Neural cell (in vitro differentiated cells): ENCODE data around the gene S100A2. TPM values are rescaled to one million over a fixed set of nuclear protein-coding genes. Genes with fewer than 3 reads are reported as not detected.

Source experiments
- H2AFZ ChIP-seq: fragments of 200-600, 300-800 bp; sonication (generic), shearing (Covaris generic); 2 replicates; pipeline ENCODE4 v1.6.0; 2014; ENCODE audit warnings: low read depth, mild to moderate bottlenecking, antibody characterized with exemption, low read length, moderate library complexity
- H3F3A ChIP-seq: fragments of 200-600 bp; shearing (Covaris generic); 2 replicates; pipeline ENCODE4 v1.6.1; 2016; ENCODE audit warnings: mild to moderate bottlenecking, moderate library complexity, mixed read lengths, antibody characterized with exemption, low read length; ENCODE audit not compliant: insufficient read depth, poor library complexity, severe bottlenecking
- H3K27ac ChIP-seq: fragments of 200-600, 300-800 bp; sonication (generic), shearing (Covaris generic); 2 replicates; pipeline ENCODE4 v1.5.1; 2014; ENCODE audit warnings: mild to moderate bottlenecking, low read length, moderate library complexity
- H3K27me3 ChIP-seq: fragments of 300-800, 200-600 bp; sonication (generic), shearing (Covaris generic); 2 replicates; pipeline ENCODE4 v1.6.0; 2014; ENCODE audit warnings: mild to moderate bottlenecking, low read depth, low read length, moderate library complexity; ENCODE audit not compliant: insufficient read depth
- H3K36me3 ChIP-seq: fragments of 300-800, 200-600 bp; sonication (generic), shearing (Covaris generic); 2 replicates; pipeline ENCODE4 v1.5.1; 2014; ENCODE audit warnings: mild to moderate bottlenecking, antibody characterized with exemption, low read length, moderate library complexity; ENCODE audit not compliant: insufficient read depth
- H3K4me2 ChIP-seq: fragments of 300-800, 200-600 bp; sonication (generic), shearing (Covaris generic); 2 replicates; pipeline ENCODE4 v1.6.0; 2014; ENCODE audit warnings: mild to moderate bottlenecking, low read length
- H3K4me3 ChIP-seq: fragments of 300-800, 200-600 bp; sonication (generic), shearing (Covaris generic); 2 replicates; pipeline ENCODE4 v1.5.1; 2014; ENCODE audit warnings: mild to moderate bottlenecking, low read length, moderate library complexity
- H3K79me2 ChIP-seq: fragments of 200-600 bp; shearing (Covaris generic); replicated peaks from 2 replicates; pipeline ENCODE4 v1.6.0; 2014; ENCODE audit warnings: mild to moderate bottlenecking, low read length, moderate library complexity; ENCODE audit not compliant: insufficient read depth
- H3K9ac ChIP-seq: fragments of 300-800, 200-600 bp; sonication (generic), shearing (Covaris generic); 2 replicates; pipeline ENCODE4 v1.6.1; 2016; ENCODE audit warnings: mild to moderate bottlenecking, low read length, mixed read lengths
- H3K9me2 ChIP-seq: fragments of 200-600 bp; shearing (Covaris generic); 2 replicates; pipeline ENCODE4 v1.6.1; 2016; ENCODE audit warnings: mild to moderate bottlenecking, low read length, mixed read lengths; ENCODE audit not compliant: insufficient read depth
- H3K9me3 ChIP-seq: fragments of 200-600, 300-800 bp; sonication (generic), shearing (Covaris generic); 2 replicates; pipeline ENCODE4 v1.6.1; 2016; ENCODE audit warnings: mild to moderate bottlenecking, mixed run types, low read length, moderate library complexity, mixed read lengths
- H4K20me1 ChIP-seq: fragments of 200-600 bp; shearing (Covaris generic); 2 replicates; pipeline ENCODE4 v1.6.1; 2016; ENCODE audit warnings: mild to moderate bottlenecking, mixed run types; ENCODE audit not compliant: insufficient read depth
- CTCF ChIP-seq: fragments of 450-650 bp; IDR thresholded peaks from 2 replicates; pipeline ENCODE4 v1.5.1; 2014; ENCODE audit warnings: antibody characterized with exemption, mild to moderate bottlenecking, moderate library complexity; ENCODE audit not compliant: poor library complexity, severe bottlenecking
- EP300 ChIP-seq: fragments of 450-650 bp; conservative IDR thresholded peaks from 2 replicates; pipeline ENCODE4 v1.6.1; 2014; ENCODE audit warnings: antibody characterized with exemption, mild to moderate bottlenecking, moderate library complexity; ENCODE audit not compliant: poor library complexity, severe bottlenecking
- EZH2 ChIP-seq: fragments of 200-600, 300-800 bp; shearing (Covaris generic), sonication (generic); IDR thresholded peaks from 2 replicates; pipeline ENCODE4 v1.6.1; 2014; ENCODE audit warnings: antibody characterized with exemption, low read length, borderline replicate concordance, mild to moderate bottlenecking; ENCODE audit not compliant: insufficient read depth, poor library complexity, severe bottlenecking
- MXI1 ChIP-seq: fragments of 450-650 bp; conservative IDR thresholded peaks from 2 replicates; pipeline ENCODE4 v1.6.1; 2014; ENCODE audit warnings: antibody characterized with exemption, mild to moderate bottlenecking; ENCODE audit not compliant: poor library complexity, severe bottlenecking
- POLR2AphosphoS5 ChIP-seq: IDR thresholded peaks from 2 replicates; pipeline ENCODE4 v1.6.1; 2012
- RAD21 ChIP-seq: fragments of 450-650 bp; conservative IDR thresholded peaks from 2 replicates; pipeline ENCODE4 v1.6.1; 2014; ENCODE audit warnings: antibody characterized with exemption, mild to moderate bottlenecking, moderate library complexity
- REST ChIP-seq: IDR thresholded peaks from 2 replicates; pipeline ENCODE4 v1.6.1; 2012; ENCODE audit warnings: borderline replicate concordance
- SMC3 ChIP-seq: fragments of 450-650 bp; conservative IDR thresholded peaks from 2 replicates; pipeline ENCODE4 v1.6.1; 2014; ENCODE audit warnings: antibody characterized with exemption, mild to moderate bottlenecking, moderate library complexity; ENCODE audit not compliant: poor library complexity
- TAF1 ChIP-seq: IDR thresholded peaks from 2 replicates; pipeline ENCODE4 v1.6.1; 2012; ENCODE audit warnings: low read depth
- polyA plus RNA-seq: library from polyadenylated mRNA; depleted of rRNA; stranded (reverse); fragments of >200 nt; gene quantifications from 2 replicates; pipeline ENCODE4 v1.2.3, GENCODE V29; 2014

The S100A2 gene
- polyA plus RNA-seq, 1 donor from 2014 or later, result not detected

DNA sequence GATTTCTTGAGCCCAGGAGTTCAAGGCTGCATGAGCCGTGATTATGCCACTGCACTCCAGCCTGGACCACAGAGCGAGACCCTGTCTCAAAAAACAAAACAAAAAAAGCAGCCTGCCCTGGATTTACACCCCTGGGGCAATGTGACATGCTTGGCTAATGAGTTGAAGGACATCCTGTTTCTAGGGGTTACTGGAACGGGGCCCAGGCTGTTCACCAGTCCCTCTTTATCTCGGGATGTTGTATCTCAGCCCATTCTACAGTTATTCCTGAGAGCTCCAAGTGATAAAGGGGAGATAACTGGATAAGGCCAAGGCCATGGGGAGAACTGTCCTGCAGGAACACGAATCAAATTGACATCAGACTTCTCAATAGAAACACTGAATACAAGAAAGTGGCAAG, 21.7 kb upstream of the S100A2 start:
- Histone ChIP-seq H3K4me3 (no peak overlapping the region), H3K79me2 (no peaks in the 10 kb centered on the region), H3K9me2 (no peaks in the 10 kb centered on the region), H3K36me3 (no peaks in the 10 kb centered on the region), H3F3A (no peaks in the 10 kb centered on the region), H3K9ac (no peak overlapping the region), H3K27me3 (no peaks in the 10 kb centered on the region), H2AFZ (no peak overlapping the region), H3K4me2 (no peak overlapping the region), H3K9me3 (no peaks in the 10 kb centered on the region), H3K27ac (no peak overlapping the region), H4K20me1 (no peaks in the 10 kb centered on the region)
- no peak for TF ChIP-seq POLR2AphosphoS5
- TF ChIP-seq REST, result no peak
- no peak for TF ChIP-seq CTCF
- no peak for TF ChIP-seq EZH2
- no peak for TF ChIP-seq MXI1
- TF ChIP-seq TAF1, result no peak
- TF ChIP-seq EP300, result no peak
- no peak for TF ChIP-seq RAD21
- no peak for TF ChIP-seq SMC3

GRCh38 chr1:153586347-153586746, 20.7 kb upstream of the S100A2 start:
- Histone ChIP-seq H3K9me3 (no peaks in the 10 kb centered on the region), H2AFZ (no peak overlapping the region), H3K27me3 (no peaks in the 10 kb centered on the region), H3K9ac (no peak overlapping the region), H3K27ac (no peak overlapping the region), H3K4me2 (no peak overlapping the region), H4K20me1 (no peaks in the 10 kb centered on the region), H3K9me2 (no peaks in the 10 kb centered on the region), H3K4me3 (no peak overlapping the region), H3K79me2 (no peaks in the 10 kb centered on the region), H3K36me3 (no peaks in the 10 kb centered on the region), H3F3A (no peaks in the 10 kb centered on the region)
- no peak for TF ChIP-seq SMC3
- no peak for TF ChIP-seq MXI1
- no peak for TF ChIP-seq EZH2
- TF ChIP-seq REST, result no peak
- TF ChIP-seq EP300, result no peak
- TF ChIP-seq TAF1, result no peak
- TF ChIP-seq CTCF, result no peak
- no peak for TF ChIP-seq RAD21
- no peak for TF ChIP-seq POLR2AphosphoS5
